ENCODE results near the gene FRS3. TPM values are rescaled to one million over a fixed set of nuclear protein-coding genes. Genes with fewer than 3 reads are reported as not detected.
"Not testable (repeated sequence)": the region's sequence is repeated elsewhere in the genome, so short reads cannot be mapped to it uniquely, and the experiment has no call there.

The FRS3 gene
- total and polyA plus RNA-seq, 2 donors from 2014 or later: 5.3 to 7.0 TPM

GRCh38 chr6:41814629-41815028 is 34.9 kb upstream of the FRS3 start:
- no peak for TF ChIP-seq CTCF (IDR thresholded peaks at IDR 0.05; ENCODE audit: borderline replicate concordance, extremely low read depth, insufficient read depth)
- Histone ChIP-seq H3K4me3 (ENCODE audit: low read length in 3 of 3) (no peak overlapping the region), H3K9ac (ENCODE audit: low read length in 3 of 3) (no peak overlapping the region), H3K27me3 (ENCODE audit: control insufficient read depth, insufficient read depth, low read length) (no peaks in the 10 kb centered on the region), H3K4me1 (ENCODE audit: control insufficient read depth in 2 of 3, insufficient read depth in 2 of 3, low read depth in 1 of 3, low read length in 3 of 3) (no peaks in the 10 kb centered on the region), H3K9me3 (ENCODE audit: control insufficient read depth in 2 of 3, insufficient read depth in 1 of 3, low read length in 3 of 3) (no peaks in the 10 kb centered on the region), H3K36me3 (ENCODE audit: control insufficient read depth in 2 of 3, insufficient read depth in 3 of 3, low read length in 3 of 3) (no peaks in the 10 kb centered on the region), H3K27ac (ENCODE audit: low read depth in 2 of 2, low read length in 2 of 2) (no peak overlapping the region)
- FAIRE-seq (no peak), DNase-seq (no peak)
- intact Hi-C loops (cut with DNase I): no loop called here

- Histone ChIP-seq H3K9me3 (ENCODE audit: control insufficient read depth in 2 of 3, insufficient read depth in 1 of 3, low read length in 3 of 3) (no peaks in the 10 kb centered on the region), H3K36me3 (ENCODE audit: control insufficient read depth in 2 of 3, insufficient read depth in 3 of 3, low read length in 3 of 3) (no peaks in the 10 kb centered on the region), H3K4me1 (ENCODE audit: control insufficient read depth in 2 of 3, insufficient read depth in 2 of 3, low read depth in 1 of 3, low read length in 3 of 3) (no peaks in the 10 kb centered on the region), H3K9ac (ENCODE audit: low read length in 3 of 3) (no peak overlapping the region), H3K27ac (ENCODE audit: low read depth in 2 of 2, low read length in 2 of 2) (no peak overlapping the region), H3K4me3 (ENCODE audit: low read length in 3 of 3) (no peak overlapping the region), H3K27me3 (ENCODE audit: control insufficient read depth, insufficient read depth, low read length) (no peaks in the 10 kb centered on the region)
- DNase-seq (no peak), FAIRE-seq (no peak)
- no peak for TF ChIP-seq CTCF (IDR thresholded peaks at IDR 0.05; ENCODE audit: borderline replicate concordance, extremely low read depth, insufficient read depth)
- intact Hi-C loops (cut with DNase I): no loop called here
Measured at GRCh38 chr6:41813956-41814355, 34.3 kb upstream of the FRS3 start.

- Histone ChIP-seq H3K4me3 (ENCODE audit: low read length in 3 of 3) (no peak overlapping the region), H3K4me1 (ENCODE audit: control insufficient read depth in 2 of 3, insufficient read depth in 2 of 3, low read depth in 1 of 3, low read length in 3 of 3) (no peaks in the 10 kb centered on the region), H3K9me3 (ENCODE audit: control insufficient read depth in 2 of 3, insufficient read depth in 1 of 3, low read length in 3 of 3) (no peaks in the 10 kb centered on the region), H3K27ac (ENCODE audit: low read depth in 2 of 2, low read length in 2 of 2) (no peak overlapping the region), H3K27me3 (ENCODE audit: control insufficient read depth, insufficient read depth, low read length) (no peaks in the 10 kb centered on the region), H3K9ac (ENCODE audit: low read length in 3 of 3) (no peak overlapping the region), H3K36me3 (ENCODE audit: control insufficient read depth in 2 of 3, insufficient read depth in 3 of 3, low read length in 3 of 3) (no peaks in the 10 kb centered on the region)
- TF ChIP-seq CTCF (IDR thresholded peaks at IDR 0.05; ENCODE audit: borderline replicate concordance, extremely low read depth, insufficient read depth): no peak
- intact Hi-C loops (cut with DNase I): no loop called here
- DNase-seq: no peak
- no peak for FAIRE-seq
Measured at GRCh38 chr6:41813469-41813868, 33.8 kb upstream of the FRS3 start.

GRCh38 chr6:41811946-41812345 is 32.2 kb upstream of the FRS3 start:
- H3K27ac ChIP-seq (ENCODE audit: low read depth in 2 of 2, low read length in 2 of 2); intact Hi-C loops (cut with DNase I); H3K36me3 ChIP-seq (ENCODE audit: control insufficient read depth in 2 of 3, insufficient read depth in 3 of 3, low read length in 3 of 3); H3K27me3 ChIP-seq (ENCODE audit: control insufficient read depth, insufficient read depth, low read length); H3K9me3 ChIP-seq (ENCODE audit: control insufficient read depth in 2 of 3, insufficient read depth in 1 of 3, low read length in 3 of 3); H3K4me3 ChIP-seq (ENCODE audit: low read length in 3 of 3); H3K4me1 ChIP-seq (ENCODE audit: control insufficient read depth in 2 of 3, insufficient read depth in 2 of 3, low read depth in 1 of 3, low read length in 3 of 3); H3K9ac ChIP-seq (ENCODE audit: low read length in 3 of 3); FAIRE-seq; DNase-seq: not testable (repeated sequence)

Measured in kidney (tissue), 14 donors.